HG02884 (cell line): ENCODE measurements around the gene SAE1.

Experiments used
- ATAC-seq: cut with Tn5 transposase; IDR thresholded peaks from one replicate; pipeline ENCODE4 v1.9.1; 2021; ENCODE audit warnings: mild to moderate bottlenecking, moderate library complexity; ENCODE audit not compliant: unreplicated experiment

Gene SAE1

DNA sequence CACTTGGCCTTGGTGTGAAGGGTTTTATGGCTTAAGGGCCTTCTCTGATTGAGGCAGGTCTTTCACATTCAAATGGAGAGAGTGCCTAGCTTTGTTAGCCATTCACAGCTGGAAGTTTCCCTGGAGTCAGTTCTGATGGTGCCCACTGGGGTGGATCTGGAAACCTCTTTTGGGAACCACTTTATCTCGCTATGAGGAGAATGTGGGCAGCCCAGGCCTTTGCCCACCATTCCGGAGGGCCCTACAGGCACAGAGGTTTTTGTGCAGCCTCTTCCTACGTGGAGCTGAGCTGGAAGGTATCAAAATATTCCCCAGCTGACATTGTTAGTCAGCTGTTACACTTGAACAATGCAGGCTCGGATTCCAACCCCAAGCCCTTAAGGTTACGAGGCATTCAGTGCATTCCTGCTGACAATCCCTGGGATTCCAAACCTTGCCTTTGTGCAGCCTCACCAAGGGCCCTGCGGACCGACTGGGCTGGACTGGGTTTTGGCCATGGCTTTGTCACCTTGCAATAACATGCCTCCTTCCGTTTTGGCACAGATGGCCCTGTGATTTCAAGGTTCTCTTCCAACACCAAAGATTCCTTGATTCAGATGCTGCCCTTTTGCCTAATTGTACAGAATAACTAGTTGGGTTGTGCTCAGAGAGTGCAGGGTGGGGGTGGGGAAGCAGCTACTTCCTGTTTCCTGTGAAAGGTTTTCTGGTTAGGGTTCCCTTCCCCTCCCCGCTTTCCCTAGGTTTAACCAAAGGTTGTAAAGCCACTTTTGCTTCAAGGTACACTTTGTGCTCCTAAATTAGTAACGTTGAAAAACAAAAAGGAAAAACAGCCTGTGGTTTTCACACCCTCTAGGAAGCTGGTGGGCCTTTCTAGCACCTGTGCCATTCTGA lies 27.0 kb downstream of the SAE1 start:
- ATAC-seq = no peak

DNA sequence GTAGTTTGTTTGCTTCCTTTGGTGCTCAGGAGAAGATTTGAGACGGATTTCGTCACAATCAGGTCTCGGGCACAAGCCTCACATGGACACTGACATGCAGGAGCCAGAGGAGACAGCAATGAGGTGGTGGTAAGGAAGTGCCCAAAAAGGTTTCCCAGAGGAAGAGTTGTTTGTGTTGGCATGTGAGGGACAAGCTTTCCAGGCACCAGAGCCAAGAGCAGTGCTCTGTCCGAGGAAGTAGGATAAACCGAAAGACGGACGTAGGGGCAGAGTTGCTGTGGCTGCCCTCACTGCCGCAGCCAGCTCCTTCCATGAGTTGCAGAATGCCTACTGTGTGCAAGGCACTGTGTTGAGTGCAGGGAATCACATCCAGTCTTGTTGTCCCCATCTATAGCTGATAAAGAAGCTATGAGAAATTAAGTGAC lies 27.7 kb downstream of the SAE1 start:
- no peak for ATAC-seq

DNA sequence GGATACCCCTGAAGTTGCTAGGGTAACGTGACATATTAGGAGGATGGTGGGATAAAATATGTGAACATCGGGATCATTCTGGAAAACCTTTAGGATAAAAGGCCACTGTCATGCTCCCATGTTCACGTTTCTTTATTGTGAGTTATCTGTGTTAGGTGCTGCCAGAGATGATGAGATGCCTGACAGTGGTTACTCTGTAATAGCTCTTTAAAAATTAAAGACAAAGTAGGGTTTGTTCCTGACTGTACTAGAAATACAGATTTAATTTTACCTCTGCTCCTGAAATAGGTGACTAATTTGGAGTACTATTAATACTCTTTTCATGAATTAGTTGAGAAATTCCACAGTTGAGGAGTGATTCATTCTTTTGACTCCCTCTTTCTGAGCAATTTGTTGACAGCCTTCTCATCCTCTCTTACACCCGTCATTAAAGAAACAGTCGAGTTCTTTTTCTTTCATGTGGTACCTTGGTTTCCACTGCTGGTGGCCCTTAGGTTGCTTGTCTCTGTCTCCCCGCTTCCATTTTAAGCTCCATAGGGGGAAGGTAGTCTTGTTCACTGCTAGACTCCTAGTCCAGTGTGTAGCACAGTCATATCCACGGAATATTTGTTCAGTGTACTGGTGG lies 28.4 kb downstream of the SAE1 start:
- no peak for ATAC-seq

DNA sequence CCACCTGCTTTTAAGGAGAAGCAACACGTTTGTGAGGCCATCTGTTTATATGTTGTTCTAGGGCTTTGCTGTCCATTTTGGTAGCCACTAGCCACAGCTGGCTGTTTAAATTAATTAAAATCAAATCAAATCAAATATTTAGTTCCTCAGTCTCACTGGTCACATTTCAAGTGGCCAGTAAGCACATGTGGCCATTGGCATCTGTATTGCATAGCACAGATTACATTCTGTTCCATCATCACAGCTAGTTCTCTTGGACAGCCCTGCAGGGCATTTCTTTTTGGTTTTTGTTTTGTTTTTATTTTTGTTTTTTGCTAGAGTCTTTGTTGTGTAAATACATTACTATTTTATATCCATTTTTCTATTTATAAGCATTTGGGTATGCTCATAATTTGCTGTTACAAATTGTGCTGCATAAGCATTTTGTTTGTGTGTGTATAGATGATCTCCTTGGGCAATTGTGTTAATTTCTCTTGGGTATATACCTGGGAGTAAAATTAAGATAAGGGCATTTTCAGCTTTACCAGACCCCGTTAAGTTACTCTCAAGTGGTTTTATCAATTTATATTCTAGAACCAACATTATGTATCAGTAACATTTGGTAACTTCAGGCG lies 31.3 kb downstream of the SAE1 start:
- ATAC-seq = no peak

DNA sequence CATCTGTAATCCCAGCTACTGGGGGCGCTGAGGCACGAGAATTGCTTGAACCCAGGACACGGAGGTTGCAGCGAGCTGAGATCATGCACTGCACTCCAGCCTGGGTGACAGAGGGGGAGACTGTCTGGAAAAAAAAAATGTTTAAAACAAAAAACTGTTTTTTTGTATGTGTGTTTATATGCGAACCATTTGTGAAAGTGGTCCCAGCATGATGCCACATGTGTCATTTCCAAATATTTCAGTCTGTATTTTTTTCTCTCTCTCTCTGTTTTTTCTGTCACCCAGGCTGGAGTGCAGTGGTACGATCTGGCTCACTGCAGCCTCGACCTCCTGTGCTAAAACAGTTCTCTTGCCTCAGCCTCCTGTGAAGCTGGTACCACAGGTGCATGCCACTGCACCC lies 37.4 kb downstream of the SAE1 start:
- no peak for ATAC-seq

DNA sequence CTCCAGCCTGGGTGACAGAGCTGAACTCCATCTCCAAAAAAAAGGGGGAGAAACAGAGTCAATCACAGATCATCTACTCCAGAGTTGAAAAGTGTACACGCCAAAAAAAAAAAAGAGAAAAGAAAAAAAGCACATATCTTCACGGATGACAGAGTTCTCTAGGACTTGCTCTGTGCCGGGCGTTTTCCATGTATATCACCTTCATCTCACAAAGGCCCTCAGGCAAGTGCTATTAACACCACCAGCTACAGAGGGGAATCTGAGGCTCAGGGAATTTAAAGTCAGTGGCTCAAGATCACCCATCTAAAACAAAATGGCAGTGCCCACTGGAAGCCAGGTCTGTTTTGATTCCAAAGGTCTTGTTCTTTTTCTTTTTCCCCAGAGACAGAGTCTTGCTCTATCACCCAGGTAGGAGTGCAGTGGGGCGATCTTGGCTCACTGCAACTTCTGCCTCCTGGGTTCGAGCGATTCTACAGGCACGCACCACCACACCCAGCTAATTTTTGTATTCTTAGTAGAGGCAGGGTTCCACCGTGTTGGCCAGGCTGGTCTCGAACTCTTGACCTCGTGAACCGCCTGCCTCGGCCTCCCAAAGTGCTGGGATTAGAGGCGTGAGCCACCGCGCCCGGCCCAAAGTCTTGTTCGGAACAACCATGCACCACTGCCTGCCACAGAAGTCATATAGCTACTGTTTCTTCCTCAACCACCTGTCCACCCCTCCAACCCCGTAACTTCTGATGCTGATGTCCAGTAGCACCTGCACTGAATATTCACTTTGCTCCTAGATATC lies 42.2 kb downstream of the SAE1 start:
- no peak for ATAC-seq

DNA sequence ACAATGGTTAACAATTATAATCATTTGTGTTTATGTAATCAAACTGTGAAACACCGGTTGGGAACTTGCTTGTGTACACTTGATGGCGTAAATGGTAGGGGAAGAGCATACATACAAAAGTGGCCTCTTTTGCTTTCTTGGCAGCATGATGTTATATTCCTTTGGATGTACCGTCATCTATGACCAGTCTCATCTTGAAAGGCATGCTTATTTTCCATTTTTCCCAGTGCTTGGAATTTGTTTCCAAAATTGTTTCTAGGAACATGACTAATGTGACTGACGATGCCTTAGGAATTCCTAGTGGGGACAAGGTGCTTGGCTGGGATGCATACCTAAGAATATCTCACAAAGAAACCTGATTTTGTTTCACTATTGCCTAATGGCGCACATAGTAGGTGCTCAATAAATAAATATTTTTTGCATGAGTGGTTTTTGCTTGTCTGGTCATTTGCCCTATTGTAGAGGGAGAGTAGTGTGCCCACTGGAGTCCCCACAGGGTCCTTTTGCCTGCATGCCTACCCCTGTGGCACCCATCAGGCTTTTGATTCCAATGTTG lies 45.5 kb downstream of the SAE1 start:
- no peak for ATAC-seq

DNA sequence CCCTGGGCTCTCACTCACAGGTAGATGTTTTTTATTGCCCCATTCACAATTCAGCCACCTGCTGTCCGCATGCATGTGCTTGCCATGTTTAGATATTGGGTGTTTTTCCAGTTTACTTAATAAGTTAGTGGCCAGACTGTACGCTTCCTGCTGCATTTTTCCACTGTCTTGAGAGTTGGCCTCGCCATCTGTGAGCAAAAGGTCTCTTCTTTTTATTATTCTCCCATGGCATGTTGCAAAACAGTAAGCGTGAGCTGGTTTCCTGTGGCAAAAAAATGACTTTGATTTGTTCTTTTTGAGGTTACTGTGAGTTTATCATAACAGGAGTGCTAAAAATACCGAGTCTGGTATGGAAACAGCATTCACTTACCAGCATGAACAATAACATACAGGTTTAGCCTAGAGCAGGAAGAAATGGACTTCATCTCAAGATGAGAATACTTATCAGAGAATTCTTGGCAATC lies 46.0 kb downstream of the SAE1 start:
- no peak for ATAC-seq

DNA sequence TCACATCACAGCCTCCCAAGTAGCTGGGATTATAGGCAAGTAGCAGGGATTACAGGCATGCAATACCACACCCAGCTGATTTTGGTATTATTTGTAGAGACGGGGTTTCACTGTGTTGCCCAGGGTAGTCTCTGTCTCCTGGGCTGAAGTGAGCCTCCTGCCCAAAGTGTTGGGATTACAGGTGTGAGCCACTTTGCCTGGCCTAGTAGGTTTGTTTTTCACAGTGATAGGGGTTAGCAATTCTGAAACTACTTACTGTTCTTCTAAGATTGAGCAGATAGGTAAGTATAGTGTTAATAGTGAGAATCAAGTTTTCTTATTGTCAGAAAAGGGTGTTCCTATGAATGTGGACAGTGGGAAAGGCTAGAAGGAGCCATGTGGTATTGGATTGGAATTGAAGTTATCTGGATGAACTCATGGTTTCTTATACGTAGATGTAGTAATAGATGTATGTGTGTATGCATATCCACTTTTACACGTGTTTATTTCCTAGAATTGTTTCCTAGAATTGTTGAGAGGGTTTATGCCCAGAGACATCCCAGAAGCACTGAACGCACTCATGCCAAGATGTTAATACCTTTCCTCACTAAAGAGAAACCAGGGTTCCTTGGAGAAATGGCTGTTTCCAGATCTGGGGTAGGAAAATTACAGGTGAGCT lies 49.1 kb downstream of the SAE1 start:
- ATAC-seq = no peak

DNA sequence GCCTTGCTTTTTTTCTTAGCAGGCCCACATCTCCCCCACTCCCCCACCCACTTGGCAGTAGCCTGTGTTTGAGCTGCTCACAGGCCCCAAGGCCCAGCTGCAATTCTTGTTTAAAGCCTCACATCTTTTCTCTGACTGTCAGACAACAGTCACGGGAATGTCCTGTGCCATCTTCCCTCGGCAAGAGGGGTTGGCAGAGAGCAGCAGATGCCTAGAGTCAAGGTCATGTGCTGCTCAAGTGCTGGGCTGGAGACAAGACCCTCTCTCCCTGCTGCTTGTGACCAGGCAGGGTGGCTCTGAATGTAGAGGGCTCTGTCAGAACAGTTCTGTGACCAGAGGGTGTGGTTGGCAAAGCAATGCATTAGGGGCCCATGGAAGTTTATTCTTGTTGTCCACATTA lies 53.0 kb downstream of the SAE1 start:
- no peak for ATAC-seq

DNA sequence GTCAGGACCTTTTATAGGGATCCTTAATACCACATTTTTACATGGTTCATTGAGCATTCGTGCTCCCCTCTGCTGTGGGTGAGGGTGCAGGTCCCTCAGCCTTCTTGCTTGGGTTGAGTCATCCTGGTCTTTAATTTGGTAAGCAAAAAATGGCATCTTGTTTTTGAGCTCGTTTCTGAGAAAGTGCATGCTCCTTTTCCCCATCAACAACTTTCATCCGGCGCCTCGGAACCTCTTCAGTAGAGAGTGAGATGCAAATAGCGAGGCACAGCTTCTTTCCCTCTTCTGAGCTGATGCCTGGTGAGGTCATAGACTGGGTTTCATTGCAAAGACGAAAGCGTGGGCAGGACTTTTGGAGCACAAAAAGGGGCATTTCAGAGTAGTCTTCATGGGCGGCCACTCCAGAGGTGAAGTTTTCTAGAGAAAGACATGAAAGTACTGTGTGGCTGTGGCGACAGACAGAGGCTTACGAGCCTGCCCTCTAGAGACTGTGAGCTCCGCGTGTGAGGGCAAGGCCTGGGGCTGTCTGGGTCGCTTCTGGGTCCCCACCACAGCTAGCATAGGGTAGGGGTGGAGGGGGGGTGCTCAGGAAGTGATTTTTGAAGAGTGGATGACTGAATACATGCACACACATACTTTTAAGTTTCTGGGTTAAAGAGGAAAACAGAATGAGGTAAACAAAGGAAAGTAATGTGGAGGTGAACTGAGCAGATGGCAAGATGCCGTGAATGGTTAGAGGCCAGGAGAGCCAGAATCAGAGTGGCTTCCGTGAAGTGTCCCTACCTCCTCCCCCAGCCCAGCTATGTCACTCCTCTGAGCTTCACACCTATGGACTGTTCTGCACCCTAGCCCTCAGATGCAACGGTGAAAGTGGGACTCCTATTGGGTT lies 56.1 kb downstream of the SAE1 start:
- no peak for ATAC-seq

DNA sequence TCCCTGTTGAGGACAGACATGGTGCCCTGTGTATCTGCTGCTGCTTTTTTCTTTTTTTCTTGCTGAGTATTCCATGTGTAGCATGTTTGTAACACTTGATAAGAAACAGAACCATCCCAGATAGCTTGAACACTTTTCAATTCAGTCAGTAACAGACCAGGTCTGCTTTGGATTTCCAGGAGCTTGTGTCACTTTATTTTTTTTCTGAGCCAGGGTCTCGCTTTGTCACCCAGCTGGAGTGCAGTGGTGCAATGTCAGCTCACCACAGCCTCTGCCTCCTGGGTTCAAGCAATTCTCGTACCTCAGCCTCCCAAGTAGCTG lies 56.7 kb downstream of the SAE1 start:
- ATAC-seq = no peak

DNA sequence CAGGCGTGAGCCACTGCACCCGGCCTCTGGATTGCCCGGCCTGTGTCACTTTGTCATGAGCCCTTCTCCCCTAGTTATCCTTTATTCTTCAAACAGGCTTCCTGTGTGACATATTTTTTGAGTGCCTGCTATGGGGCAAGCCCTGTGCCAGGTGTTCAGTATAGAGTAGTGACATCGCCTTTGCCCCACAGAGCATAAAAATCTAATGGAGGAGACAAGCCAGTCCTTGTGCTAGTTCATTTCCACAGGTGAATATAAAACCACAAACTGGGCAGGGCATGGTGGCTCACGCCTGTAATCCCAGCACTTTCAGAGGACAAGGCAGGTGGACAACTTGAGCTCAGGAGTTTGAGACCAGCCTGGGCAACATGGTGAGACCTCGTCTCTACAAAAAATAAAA lies 57.2 kb downstream of the SAE1 start:
- ATAC-seq = no peak

DNA sequence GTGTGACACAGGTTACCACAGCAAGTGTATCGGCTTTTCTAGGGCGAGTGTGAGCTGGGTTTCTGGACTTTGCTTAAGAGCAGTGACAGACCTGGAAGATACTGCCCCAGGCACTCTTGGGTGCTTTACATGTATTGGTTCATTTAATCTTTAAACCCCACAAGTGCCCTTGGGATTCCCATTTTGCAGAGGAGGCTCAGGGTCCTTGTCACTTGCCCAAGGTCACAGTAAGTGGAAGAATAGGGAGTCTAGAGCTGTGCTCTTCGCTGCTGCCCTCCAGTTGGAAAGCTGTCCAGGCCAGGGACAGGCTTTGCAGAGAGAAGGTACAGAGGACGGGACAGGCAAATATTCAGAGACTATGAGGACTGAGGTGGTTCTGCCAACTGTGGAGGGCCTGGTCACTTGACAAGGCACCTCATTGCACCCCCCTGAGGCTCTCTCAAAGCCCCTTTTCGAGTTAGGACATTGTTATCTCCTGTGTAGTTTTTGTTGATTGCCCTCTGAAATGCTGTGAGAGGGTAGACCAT lies 57.9 kb downstream of the SAE1 start:
- no peak for ATAC-seq

DNA sequence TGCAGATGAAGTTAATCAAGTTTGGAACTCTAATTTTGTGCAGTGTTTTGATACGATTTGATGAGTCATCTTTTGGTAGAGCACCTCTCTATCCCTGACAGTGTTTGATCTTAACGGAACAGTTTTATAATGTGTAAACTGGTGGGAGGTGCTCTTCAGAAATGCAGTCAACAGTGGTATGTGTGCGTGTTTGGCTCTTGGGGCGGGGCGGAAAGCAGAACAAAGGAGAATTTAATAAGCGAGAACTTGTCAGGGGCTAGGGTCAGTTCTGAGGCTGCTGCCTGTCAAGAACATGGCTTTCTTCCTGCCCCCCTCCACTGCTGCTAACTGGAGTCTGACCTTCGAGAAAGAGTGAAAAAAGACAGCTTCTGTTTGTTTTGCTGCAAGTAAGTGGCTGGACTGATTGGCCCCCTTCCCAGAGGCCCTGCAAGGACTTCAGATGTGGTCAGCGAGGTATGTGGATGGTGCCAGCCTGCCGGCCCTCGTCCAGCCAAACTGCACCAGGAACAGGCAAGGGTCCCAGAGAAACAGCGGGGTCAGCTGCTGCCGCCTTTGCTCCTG lies 59.6 kb downstream of the SAE1 start:
- ATAC-seq = no peak

DNA sequence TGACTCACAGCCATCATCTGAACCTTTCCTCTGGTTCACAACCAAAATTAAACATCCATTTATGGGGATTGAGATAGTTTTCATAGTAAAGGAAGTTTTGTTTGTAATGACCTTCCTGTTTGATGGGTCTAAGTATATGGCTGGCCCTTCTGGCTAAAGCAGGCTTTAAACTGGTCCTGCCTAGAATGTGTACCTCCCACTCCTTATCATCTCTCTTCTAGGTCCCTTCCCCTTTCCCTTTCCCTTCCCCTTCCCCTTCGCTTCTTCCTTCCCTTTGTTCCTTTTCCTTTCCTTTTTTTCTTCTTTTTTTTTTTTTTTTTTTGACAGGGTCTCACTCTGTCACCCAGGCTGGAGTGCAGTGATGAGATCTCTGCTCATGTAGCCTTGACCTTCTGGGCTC lies 64.8 kb downstream of the SAE1 start:
- ATAC-seq = no peak

DNA sequence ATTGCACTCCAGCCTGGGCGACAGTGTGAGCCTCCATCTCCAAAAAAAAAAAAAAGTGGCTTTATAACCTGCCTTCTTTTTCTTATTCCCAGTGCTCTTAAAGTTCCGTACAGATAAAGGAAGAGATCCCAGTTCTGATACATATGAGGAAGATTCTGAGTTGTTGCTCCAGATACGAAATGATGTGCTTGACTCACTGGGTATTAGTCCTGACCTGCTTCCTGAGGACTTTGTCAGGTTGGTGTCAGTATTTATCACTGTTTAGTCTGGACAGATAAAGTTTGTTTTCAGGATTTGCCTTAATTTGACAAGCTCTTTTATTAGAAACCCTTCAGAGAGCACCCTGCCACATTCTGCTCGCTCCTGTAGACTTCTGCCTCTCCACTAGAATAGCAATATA lies 66.5 kb downstream of the SAE1 start:
- ATAC-seq = no peak

DNA sequence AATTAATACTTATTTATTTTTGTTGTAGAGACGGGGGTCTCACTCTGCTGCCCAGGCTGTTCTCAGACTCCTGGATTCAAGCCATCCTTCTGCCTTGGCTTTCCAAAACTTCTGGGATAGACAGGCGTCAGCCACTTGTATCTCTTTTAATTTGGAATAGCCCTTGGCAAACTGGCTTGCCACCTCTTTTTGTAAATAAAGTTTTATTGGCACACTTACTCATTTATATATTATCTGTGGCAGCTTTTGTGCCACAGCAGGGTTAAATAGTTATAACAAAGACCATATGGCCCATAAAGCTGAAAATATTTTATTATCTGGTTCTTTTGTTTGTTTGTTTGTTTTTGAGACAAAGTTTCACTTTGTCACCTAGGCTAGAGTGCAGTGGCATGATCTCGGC lies 69.9 kb downstream of the SAE1 start:
- no peak for ATAC-seq

DNA sequence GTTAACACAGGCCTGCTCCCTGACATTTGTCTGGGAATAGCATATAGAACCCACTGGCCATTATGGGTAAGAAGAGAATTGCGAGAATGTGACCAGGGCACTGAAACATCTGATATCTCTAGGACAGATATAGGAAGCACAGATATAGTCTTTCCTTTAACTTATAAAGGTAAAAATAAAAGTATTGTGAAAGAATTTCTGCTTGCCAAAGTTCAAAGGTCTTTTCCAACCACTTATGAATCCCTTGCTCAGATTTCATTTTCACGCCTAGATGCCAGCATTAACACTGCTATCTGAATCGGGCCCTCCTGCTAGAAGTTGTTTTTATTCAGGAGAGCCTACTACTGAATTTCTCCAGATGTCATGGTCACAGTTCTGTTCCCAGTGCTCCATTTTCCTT lies 72.6 kb downstream of the SAE1 start:
- no peak for ATAC-seq
